WTC11 (cell line): ENCODE results near the gene HSBP1L1. TPM values are rescaled to one million over a fixed set of nuclear protein-coding genes. Genes with fewer than 3 reads are reported as not detected.

Experiments used
- ATAC-seq: fragments of 200-7000 bp; cut with Tn5 transposase; 2 replicates; pipeline ENCODE4 v1.10.0; 2021; ENCODE audit warnings: mild to moderate bottlenecking, moderate library complexity
- CTCF ChIA-PET: fragments of 300-600 bp; sonication (Branson Sonifier 250); formaldehyde crosslinking; loops from one replicate; lab custom pipeline; 2021; ENCODE audit warnings: antibody characterized with exemption; lab: Charles Lee
- POLR2A ChIA-PET: fragments of 350-600 bp; sonication (Branson Sonifier 250); formaldehyde crosslinking; loops from one replicate; lab custom pipeline; 2021; ENCODE audit warnings: antibody characterized with exemption; lab: Charles Lee
- DNase-seq: peaks from one replicate; pipeline ENCODE4 v3.0.0; 2021; ENCODE audit warnings: low spot score
- H3K27ac Mint-ChIP-seq: 2 replicates; pipeline ENCODE4 v1.8.0; 2021; ENCODE audit warnings: mixed read lengths
- H3K27me3 Mint-ChIP-seq: 2 replicates; pipeline ENCODE4 v1.8.0; 2021; ENCODE audit warnings: low read depth, mild to moderate bottlenecking, moderate library complexity, mixed read lengths
- H3K36me3 Mint-ChIP-seq: 2 replicates; pipeline ENCODE4 v1.8.0; 2021; ENCODE audit warnings: mixed read lengths
- H3K4me1 Mint-ChIP-seq: 2 replicates; pipeline ENCODE4 v1.8.0; 2022; ENCODE audit warnings: mixed read lengths
- H3K4me3 Mint-ChIP-seq: 2 replicates; pipeline ENCODE4 v1.8.0; 2021; ENCODE audit warnings: mild to moderate bottlenecking, moderate library complexity, mixed read lengths
- H3K9me3 Mint-ChIP-seq: 2 replicates; pipeline ENCODE4 v1.8.0; 2021; ENCODE audit warnings: mixed read lengths
- CREM ChIP-seq: sonication (generic); formaldehyde crosslinking; IDR thresholded peaks from 2 replicates; pipeline ENCODE4 v1.8.1; 2022; ENCODE audit warnings: mild to moderate bottlenecking, missing genetic modification reagents, moderate library complexity
- ESRRA ChIP-seq: sonication (generic); formaldehyde crosslinking; IDR thresholded peaks from 2 replicates; pipeline ENCODE4 v1.8.1; 2022; ENCODE audit warnings: mild to moderate bottlenecking, missing genetic modification reagents, borderline replicate concordance
- ETV6 ChIP-seq: sonication (generic); formaldehyde crosslinking; IDR thresholded peaks from 2 replicates; pipeline ENCODE4 v1.8.1; 2022; ENCODE audit warnings: mild to moderate bottlenecking, missing genetic modification reagents
- FOXJ3 ChIP-seq: sonication (generic); formaldehyde crosslinking; IDR thresholded peaks from 2 replicates; pipeline ENCODE4 v1.9.0; 2021; ENCODE audit warnings: missing genetic modification reagents, mild to moderate bottlenecking, borderline replicate concordance
- FOXK1 ChIP-seq: sonication (generic); formaldehyde crosslinking; IDR thresholded peaks from 2 replicates; pipeline ENCODE4 v1.8.0; 2022; ENCODE audit warnings: mild to moderate bottlenecking, moderate library complexity, missing genetic modification reagents
- FOXP1 ChIP-seq: sonication (generic); formaldehyde crosslinking; IDR thresholded peaks from 2 replicates; pipeline ENCODE4 v1.8.0; 2022; ENCODE audit warnings: missing genetic modification reagents, mild to moderate bottlenecking, moderate library complexity, borderline replicate concordance
- GABPB1 ChIP-seq: sonication (generic); formaldehyde crosslinking; IDR thresholded peaks from 2 replicates; pipeline ENCODE4 v1.8.1; 2023; ENCODE audit warnings: mild to moderate bottlenecking, missing genetic modification reagents
- MXD4 ChIP-seq: fragments of 250-450 bp; sonication (Bioruptor Pico); IDR thresholded peaks from 2 replicates; pipeline ENCODE4 v1.8.0; 2021; ENCODE audit warnings: mild to moderate bottlenecking, moderate library complexity, borderline replicate concordance
- NR1H2 ChIP-seq: sonication (generic); formaldehyde crosslinking; IDR thresholded peaks from 2 replicates; pipeline ENCODE4 v1.9.0; 2021; ENCODE audit warnings: mild to moderate bottlenecking, moderate library complexity, missing genetic modification reagents
- OVOL2 ChIP-seq: fragments of 250-450 bp; sonication (Bioruptor Pico); IDR thresholded peaks from 2 replicates; pipeline ENCODE4 v1.9.0; 2021; ENCODE audit warnings: mild to moderate bottlenecking, borderline replicate concordance
- RORB ChIP-seq: fragments of 250-450 bp; sonication (Bioruptor Pico); IDR thresholded peaks from 2 replicates; pipeline ENCODE4 v1.9.0; 2021; ENCODE audit warnings: mild to moderate bottlenecking
- SMAD3 ChIP-seq: sonication (generic); formaldehyde crosslinking; IDR thresholded peaks from 2 replicates; pipeline ENCODE4 v1.8.0; 2022; ENCODE audit warnings: missing genetic modification reagents, mild to moderate bottlenecking, borderline replicate concordance
- SOX15 ChIP-seq: fragments of 250-450 bp; sonication (Bioruptor Pico); IDR thresholded peaks from 2 replicates; pipeline ENCODE4 v1.9.0; 2021; ENCODE audit warnings: mild to moderate bottlenecking
- ZNF232 ChIP-seq: sonication (generic); formaldehyde crosslinking; IDR thresholded peaks from 2 replicates; pipeline ENCODE4 v1.8.0; 2022; ENCODE audit warnings: mild to moderate bottlenecking, missing genetic modification reagents
- total RNA-seq: library from RNA; stranded (reverse); gene quantifications from 3 replicates; pipeline ENCODE4 v1.2.3, GENCODE V29; 2021
- TF ChIP-seq, protein P1 (sequence below): sonication (generic); formaldehyde crosslinking; IDR thresholded peaks from 2 replicates; pipeline ENCODE4 v1.8.1; 2023; ENCODE audit warnings: mild to moderate bottlenecking, missing genetic modification reagents
- TF ChIP-seq, protein P2 (sequence below): sonication (generic); formaldehyde crosslinking; IDR thresholded peaks from 2 replicates; pipeline ENCODE4 v1.8.1; 2022; ENCODE audit warnings: mild to moderate bottlenecking, missing genetic modification reagents, moderate library complexity, borderline replicate concordance
- TF ChIP-seq, protein P3 (sequence below): fragments of 250-450 bp; sonication (Bioruptor Pico); IDR thresholded peaks from 2 replicates; pipeline ENCODE4 v1.8.0; 2021; ENCODE audit warnings: mild to moderate bottlenecking
- TF ChIP-seq, protein P4 (sequence below): sonication (generic); formaldehyde crosslinking; IDR thresholded peaks from 2 replicates; pipeline ENCODE4 v1.8.1; 2022; ENCODE audit warnings: low read depth, missing genetic modification reagents, borderline replicate concordance
- TF ChIP-seq, protein P5 (sequence below): sonication (generic); formaldehyde crosslinking; conservative IDR thresholded peaks from 2 replicates; pipeline ENCODE4 v1.8.1; 2022; ENCODE audit warnings: mild to moderate bottlenecking, missing genetic modification reagents
- TF ChIP-seq, protein P6 (sequence below): fragments of 200-600 bp; IDR thresholded peaks from 2 replicates; pipeline ENCODE4 v1.8.0; 2022; ENCODE audit warnings: antibody characterized with exemption
- TF ChIP-seq, protein P7 (sequence below): sonication (generic); formaldehyde crosslinking; IDR thresholded peaks from 2 replicates; pipeline ENCODE4 v1.8.0; 2022; ENCODE audit warnings: missing genetic modification reagents

The HSBP1L1 gene
- total RNA-seq, 1 experiment from 2014 or later = 1.4 TPM

DNA sequence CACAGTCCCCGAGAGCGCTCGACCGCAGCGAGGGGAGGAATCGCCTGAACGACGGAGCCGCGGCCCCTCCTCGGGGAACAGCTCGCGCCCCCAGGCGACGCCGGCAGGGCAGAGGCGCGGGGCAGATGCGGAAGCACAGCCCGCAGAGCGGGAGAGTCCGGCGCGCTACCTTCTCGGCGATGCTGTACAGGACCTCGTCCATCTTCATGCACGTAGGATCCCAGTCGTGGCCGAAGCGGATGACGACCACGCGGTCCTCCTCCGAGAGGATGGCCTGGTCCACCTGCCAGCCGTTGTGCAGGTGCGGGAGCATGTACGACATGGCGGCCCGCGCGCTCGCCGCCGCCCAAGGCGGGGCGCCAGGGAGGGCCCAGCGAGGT is 23.6 kb downstream of the HSBP1L1 start (continued):
- TF ChIP-seq FOXP1 (peak; percentile 83; the same call in 1 of the 2 replicates), SMAD3 (CRISPR knock-in tag) (no peak), FOXK1 (CRISPR knock-in tag) (peak; percentile 25), ESRRA (CRISPR knock-in tag) (peak; percentile 68), NR1H2 (CRISPR knock-in tag) (peak; percentile 40; the same call in 1 of the 2 replicates), CREM (CRISPR knock-in tag) (no peak)
- TF ChIP-seq, protein P1, sequence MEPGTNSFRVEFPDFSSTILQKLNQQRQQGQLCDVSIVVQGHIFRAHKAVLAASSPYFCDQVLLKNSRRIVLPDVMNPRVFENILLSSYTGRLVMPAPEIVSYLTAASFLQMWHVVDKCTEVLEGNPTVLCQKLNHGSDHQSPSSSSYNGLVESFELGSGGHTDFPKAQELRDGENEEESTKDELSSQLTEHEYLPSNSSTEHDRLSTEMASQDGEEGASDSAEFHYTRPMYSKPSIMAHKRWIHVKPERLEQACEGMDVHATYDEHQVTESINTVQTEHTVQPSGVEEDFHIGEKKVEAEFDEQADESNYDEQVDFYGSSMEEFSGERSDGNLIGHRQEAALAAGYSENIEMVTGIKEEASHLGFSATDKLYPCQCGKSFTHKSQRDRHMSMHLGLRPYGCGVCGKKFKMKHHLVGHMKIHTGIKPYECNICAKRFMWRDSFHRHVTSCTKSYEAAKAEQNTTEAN (CRISPR knock-in tag) = peak; percentile 67; the same call in 1 of the 2 replicates
- TF ChIP-seq, protein P2, sequence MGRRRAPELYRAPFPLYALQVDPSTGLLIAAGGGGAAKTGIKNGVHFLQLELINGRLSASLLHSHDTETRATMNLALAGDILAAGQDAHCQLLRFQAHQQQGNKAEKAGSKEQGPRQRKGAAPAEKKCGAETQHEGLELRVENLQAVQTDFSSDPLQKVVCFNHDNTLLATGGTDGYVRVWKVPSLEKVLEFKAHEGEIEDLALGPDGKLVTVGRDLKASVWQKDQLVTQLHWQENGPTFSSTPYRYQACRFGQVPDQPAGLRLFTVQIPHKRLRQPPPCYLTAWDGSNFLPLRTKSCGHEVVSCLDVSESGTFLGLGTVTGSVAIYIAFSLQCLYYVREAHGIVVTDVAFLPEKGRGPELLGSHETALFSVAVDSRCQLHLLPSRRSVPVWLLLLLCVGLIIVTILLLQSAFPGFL (CRISPR knock-in tag) = no peak
- TF ChIP-seq, protein P3, sequence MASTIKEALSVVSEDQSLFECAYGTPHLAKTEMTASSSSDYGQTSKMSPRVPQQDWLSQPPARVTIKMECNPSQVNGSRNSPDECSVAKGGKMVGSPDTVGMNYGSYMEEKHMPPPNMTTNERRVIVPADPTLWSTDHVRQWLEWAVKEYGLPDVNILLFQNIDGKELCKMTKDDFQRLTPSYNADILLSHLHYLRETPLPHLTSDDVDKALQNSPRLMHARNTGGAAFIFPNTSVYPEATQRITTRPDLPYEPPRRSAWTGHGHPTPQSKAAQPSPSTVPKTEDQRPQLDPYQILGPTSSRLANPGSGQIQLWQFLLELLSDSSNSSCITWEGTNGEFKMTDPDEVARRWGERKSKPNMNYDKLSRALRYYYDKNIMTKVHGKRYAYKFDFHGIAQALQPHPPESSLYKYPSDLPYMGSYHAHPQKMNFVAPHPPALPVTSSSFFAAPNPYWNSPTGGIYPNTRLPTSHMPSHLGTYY (CRISPR knock-in tag) = no peak
- TF ChIP-seq, protein P4, sequence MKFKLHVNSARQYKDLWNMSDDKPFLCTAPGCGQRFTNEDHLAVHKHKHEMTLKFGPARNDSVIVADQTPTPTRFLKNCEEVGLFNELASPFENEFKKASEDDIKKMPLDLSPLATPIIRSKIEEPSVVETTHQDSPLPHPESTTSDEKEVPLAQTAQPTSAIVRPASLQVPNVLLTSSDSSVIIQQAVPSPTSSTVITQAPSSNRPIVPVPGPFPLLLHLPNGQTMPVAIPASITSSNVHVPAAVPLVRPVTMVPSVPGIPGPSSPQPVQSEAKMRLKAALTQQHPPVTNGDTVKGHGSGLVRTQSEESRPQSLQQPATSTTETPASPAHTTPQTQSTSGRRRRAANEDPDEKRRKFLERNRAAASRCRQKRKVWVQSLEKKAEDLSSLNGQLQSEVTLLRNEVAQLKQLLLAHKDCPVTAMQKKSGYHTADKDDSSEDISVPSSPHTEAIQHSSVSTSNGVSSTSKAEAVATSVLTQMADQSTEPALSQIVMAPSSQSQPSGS (CRISPR knock-in tag) = no peak; the same call in 1 of the 2 replicates

DNA sequence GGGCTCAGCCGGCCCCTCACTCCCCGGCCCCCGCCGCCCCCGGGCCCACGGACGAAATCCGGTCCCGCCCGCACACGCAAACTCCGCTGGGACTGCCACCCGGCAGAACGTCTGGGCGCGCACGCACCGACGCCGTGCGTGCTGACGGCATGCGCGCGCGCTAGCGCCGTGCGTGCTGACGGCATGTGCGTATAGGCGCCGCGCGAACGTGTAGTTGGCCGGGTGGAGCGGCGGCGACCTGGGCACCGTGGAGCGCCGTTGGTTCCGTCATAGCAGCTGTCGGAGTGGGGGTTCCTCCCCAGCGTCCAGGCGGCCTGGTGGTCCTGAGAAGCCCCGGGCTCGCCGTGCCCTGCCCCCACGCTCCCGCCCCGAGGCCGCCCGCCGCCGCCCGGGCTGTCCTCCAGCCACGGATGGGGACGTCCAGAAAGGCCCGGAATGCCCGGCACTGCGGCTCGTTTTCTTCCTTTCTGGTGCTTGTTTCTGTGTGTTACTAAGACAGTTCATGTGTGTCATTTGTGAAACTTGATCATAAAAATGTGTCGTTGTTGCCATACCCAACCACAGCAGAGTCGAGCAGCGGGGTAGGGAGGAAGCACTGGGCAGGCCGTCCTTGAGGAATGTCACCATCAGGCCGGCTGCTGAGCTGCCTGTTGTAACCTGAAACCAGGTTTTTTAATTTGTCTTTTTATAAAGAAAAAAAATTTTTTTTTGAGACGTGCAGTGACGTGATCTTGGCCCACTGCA is 24.2 kb downstream of the HSBP1L1 start, which contains the start of gene TXNL4A:
TSS of gene TXNL4A (minus strand) at position 113 of the 744 bp plus-strand sequence. CDS start 171 bp downstream, outside the sequence.
- peak; percentile 91 for ATAC-seq
- CTCF ChIA-PET = interaction anchor here (0.7 to 2.5 kb wide), 2 partner anchors 55 to 171 kb away, joined by 4 to 5 read pairs; no protein-coding TSS in a partner anchor
- POLR2A ChIA-PET = interaction anchor here (1.4 kb wide), 1 partner anchor 21 kb away, joined by 5 read pairs; no protein-coding TSS in a partner anchor
- TF ChIP-seq, protein P3 (CRISPR knock-in tag) = no peak
- TF ChIP-seq, protein P5, sequence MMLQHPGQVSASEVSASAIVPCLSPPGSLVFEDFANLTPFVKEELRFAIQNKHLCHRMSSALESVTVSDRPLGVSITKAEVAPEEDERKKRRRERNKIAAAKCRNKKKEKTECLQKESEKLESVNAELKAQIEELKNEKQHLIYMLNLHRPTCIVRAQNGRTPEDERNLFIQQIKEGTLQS (CRISPR knock-in tag) = no peak
- TF ChIP-seq, protein P6, sequence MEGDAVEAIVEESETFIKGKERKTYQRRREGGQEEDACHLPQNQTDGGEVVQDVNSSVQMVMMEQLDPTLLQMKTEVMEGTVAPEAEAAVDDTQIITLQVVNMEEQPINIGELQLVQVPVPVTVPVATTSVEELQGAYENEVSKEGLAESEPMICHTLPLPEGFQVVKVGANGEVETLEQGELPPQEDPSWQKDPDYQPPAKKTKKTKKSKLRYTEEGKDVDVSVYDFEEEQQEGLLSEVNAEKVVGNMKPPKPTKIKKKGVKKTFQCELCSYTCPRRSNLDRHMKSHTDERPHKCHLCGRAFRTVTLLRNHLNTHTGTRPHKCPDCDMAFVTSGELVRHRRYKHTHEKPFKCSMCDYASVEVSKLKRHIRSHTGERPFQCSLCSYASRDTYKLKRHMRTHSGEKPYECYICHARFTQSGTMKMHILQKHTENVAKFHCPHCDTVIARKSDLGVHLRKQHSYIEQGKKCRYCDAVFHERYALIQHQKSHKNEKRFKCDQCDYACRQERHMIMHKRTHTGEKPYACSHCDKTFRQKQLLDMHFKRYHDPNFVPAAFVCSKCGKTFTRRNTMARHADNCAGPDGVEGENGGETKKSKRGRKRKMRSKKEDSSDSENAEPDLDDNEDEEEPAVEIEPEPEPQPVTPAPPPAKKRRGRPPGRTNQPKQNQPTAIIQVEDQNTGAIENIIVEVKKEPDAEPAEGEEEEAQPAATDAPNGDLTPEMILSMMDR = no peak
- TF ChIP-seq ZNF232 (CRISPR knock-in tag) = no peak
- TF ChIP-seq ETV6 (CRISPR knock-in tag) = no peak
- TF ChIP-seq, protein P2 (CRISPR knock-in tag) = no peak
- TF ChIP-seq MXD4 = no peak
- no peak; the same call in 1 of the 2 replicates for TF ChIP-seq GABPB1
- no peak for TF ChIP-seq FOXJ3 (CRISPR knock-in tag)
- TF ChIP-seq SOX15 (CRISPR knock-in tag) = no peak
- no peak for TF ChIP-seq OVOL2 (CRISPR knock-in tag)
- no peak for TF ChIP-seq RORB
- TF ChIP-seq, protein P7, sequence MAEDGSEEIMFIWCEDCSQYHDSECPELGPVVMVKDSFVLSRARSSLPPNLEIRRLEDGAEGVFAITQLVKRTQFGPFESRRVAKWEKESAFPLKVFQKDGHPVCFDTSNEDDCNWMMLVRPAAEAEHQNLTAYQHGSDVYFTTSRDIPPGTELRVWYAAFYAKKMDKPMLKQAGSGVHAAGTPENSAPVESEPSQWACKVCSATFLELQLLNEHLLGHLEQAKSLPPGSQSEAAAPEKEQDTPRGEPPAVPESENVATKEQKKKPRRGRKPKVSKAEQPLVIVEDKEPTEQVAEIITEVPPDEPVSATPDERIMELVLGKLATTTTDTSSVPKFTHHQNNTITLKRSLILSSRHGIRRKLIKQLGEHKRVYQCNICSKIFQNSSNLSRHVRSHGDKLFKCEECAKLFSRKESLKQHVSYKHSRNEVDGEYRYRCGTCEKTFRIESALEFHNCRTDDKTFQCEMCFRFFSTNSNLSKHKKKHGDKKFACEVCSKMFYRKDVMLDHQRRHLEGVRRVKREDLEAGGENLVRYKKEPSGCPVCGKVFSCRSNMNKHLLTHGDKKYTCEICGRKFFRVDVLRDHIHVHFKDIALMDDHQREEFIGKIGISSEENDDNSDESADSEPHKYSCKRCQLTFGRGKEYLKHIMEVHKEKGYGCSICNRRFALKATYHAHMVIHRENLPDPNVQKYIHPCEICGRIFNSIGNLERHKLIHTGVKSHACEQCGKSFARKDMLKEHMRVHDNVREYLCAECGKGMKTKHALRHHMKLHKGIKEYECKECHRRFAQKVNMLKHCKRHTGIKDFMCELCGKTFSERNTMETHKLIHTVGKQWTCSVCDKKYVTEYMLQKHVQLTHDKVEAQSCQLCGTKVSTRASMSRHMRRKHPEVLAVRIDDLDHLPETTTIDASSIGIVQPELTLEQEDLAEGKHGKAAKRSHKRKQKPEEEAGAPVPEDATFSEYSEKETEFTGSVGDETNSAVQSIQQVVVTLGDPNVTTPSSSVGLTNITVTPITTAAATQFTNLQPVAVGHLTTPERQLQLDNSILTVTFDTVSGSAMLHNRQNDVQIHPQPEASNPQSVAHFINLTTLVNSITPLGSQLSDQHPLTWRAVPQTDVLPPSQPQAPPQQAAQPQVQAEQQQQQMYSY = no peak

More for the DNA sequence above, 24.2 kb downstream of the HSBP1L1 start, which contains the start of gene TXNL4A:
- H3K36me3 Mint-ChIP-seq = peaks cover 20% of the 10 kb centered on the region
- no peaks in the 10 kb centered on the region for H3K27me3 Mint-ChIP-seq
- H3K9me3 Mint-ChIP-seq = no peaks in the 10 kb centered on the region
- peak; percentile 59 for DNase-seq
- peaks cover 34% of the 10 kb centered on the region for H3K4me1 Mint-ChIP-seq
- peak within 1 kb of the TSS; percentile 93 for H3K4me3 Mint-ChIP-seq
- peak within 1 kb of the TSS; percentile 99 for H3K27ac Mint-ChIP-seq
